Fibroblast of lung (primary cell): ENCODE results near the gene ARMH3. TPM values are rescaled to one million over a fixed set of nuclear protein-coding genes. Genes with fewer than 3 reads are reported as not detected.

Source experiments
- DNase-seq, 2 donors: peaks; one replicate each; pipeline versions ENCODE4 v3.0.0 to v3.0.0-alpha.2; 2010; ENCODE audit warnings: low read depth in 2 of 2
- H2AFZ ChIP-seq: 2 replicates; pipeline ENCODE4 v1.5.1; 2012; ENCODE audit warnings: low read length, control low read depth, inconsistent platforms
- H3K27ac ChIP-seq: 2 replicates; pipeline ENCODE4 v1.5.1; 2011; ENCODE audit warnings: low read length, control low read depth; ENCODE audit not compliant: insufficient read depth
- H3K27me3 ChIP-seq: 2 replicates; pipeline ENCODE4 v1.5.1; 2011; ENCODE audit warnings: mild to moderate bottlenecking, low read length; ENCODE audit not compliant: control insufficient read depth, insufficient read depth
- H3K36me3 ChIP-seq: 2 replicates; pipeline ENCODE4 v1.5.1; 2011; ENCODE audit warnings: low read length; ENCODE audit not compliant: control insufficient read depth, insufficient read depth
- H3K4me1 ChIP-seq: 2 replicates; pipeline ENCODE4 v1.5.1; 2011; ENCODE audit warnings: low read length; ENCODE audit not compliant: control insufficient read depth, insufficient read depth; ENCODE audit errors: extremely low read depth
- H3K4me2 ChIP-seq: 2 replicates; pipeline ENCODE4 v1.5.1; 2011; ENCODE audit warnings: low read length, control low read depth; ENCODE audit not compliant: insufficient read depth; ENCODE audit errors: extremely low read depth
- H3K4me3 ChIP-seq, 4 experiments: fragments of 200-600 bp in 1 of 4; sonication (generic) in 1 of 4; replicated peaks in 1 of 4; 2 replicates each; pipeline ENCODE4 v1.5.1; 2011 to 2016; ENCODE audit warnings: low read length in 4 of 4, low read depth in 3 of 4, mild to moderate bottlenecking in 3 of 4, control low read depth in 2 of 4, inconsistent platforms in 1 of 4, mixed read lengths in 1 of 4; ENCODE audit not compliant: insufficient read depth in 1 of 4; ENCODE audit errors: control extremely low read depth in 1 of 4
- H3K79me2 ChIP-seq: 2 replicates; pipeline ENCODE4 v1.5.1; 2012; ENCODE audit warnings: mild to moderate bottlenecking, low read length, inconsistent platforms; ENCODE audit not compliant: control insufficient read depth, insufficient read depth
- H3K9ac ChIP-seq: 2 replicates; pipeline ENCODE4 v1.5.1; 2011; ENCODE audit warnings: mild to moderate bottlenecking, low read length, control low read depth; ENCODE audit not compliant: insufficient read depth
- H3K9me3 ChIP-seq: 2 replicates; pipeline ENCODE4 v1.5.1; 2012; ENCODE audit warnings: low read depth, low read length; ENCODE audit not compliant: control insufficient read depth, insufficient read depth
- H4K20me1 ChIP-seq: 2 replicates; pipeline ENCODE4 v1.5.1; 2011; ENCODE audit warnings: low read length; ENCODE audit not compliant: control insufficient read depth, insufficient read depth; ENCODE audit errors: extremely low read depth
- CTCF ChIP-seq, 2 donors: IDR thresholded peaks in 1 of 2; conservative IDR thresholded peaks in 1 of 2; 1 replicate in 1 of 2; 2 replicates in 1 of 2; pipeline ENCODE4 v1.5.1; 2011 to 2012; ENCODE audit warnings: low read length in 2 of 2, control low read depth in 1 of 2, inconsistent platforms in 1 of 2, low read depth in 1 of 2, mild to moderate bottlenecking in 1 of 2
- EZH2 ChIP-seq: IDR thresholded peaks from 2 replicates; pipeline ENCODE4 v1.5.1; 2012; ENCODE audit warnings: low read length, control low read depth, mild to moderate bottlenecking; ENCODE audit errors: missing control alignments
- polyA plus RNA-seq, 2 donors: library from polyadenylated mRNA; depleted of rRNA in 1 of 2; stranded (reverse) in 1 of 2; unstranded in 1 of 2; fragments of >200 nt; gene quantifications; 2 replicates each; pipeline ENCODE4 v1.2.1, GENCODE V29; 2011 to 2012; ENCODE audit warnings: missing spikeins in 1 of 2
- total RNA-seq: library from RNA; depleted of rRNA; stranded (reverse); fragments of >200 nt; gene quantifications from 2 replicates; pipeline ENCODE4 v1.2.1, GENCODE V29; 2014

Gene ARMH3
- total and polyA plus RNA-seq, 2 donors (not counting 1 experiment from before 2014, with no cell fraction given): 14.5 to 16.4 TPM

DNA sequence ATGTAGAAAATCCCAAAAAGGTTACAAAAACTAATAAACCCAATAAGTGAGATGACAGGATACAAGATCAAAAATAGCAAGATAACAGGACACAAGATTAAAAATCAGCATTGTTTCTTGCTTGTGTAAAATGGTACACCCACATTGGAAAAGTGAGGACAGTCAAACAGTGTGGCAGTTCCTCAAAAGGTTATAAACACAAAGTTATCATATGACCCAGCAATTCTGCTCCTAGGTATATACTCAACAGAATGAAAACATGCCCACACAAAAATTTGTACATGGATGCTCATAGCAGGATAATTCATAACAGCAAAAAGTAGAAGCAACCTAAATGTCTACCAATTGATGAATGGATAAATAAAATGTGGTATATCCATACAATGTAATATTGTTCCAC lies 105.8 kb downstream of the ARMH3 start:
- Histone ChIP-seq H3K27me3 (no peaks in the 10 kb centered on the region), H3K9ac (no peak overlapping the region), H3K4me3 (no peak overlapping the region), H3K27ac (no peak overlapping the region), H2AFZ (no peak overlapping the region), H3K36me3 (no peaks in the 10 kb centered on the region), H3K79me2 (no peaks in the 10 kb centered on the region), H3K4me2 (no peak overlapping the region), H3K4me1 (no peaks in the 10 kb centered on the region), H3K9me3 (no peaks in the 10 kb centered on the region), H4K20me1 (no peaks in the 10 kb centered on the region)
- DNase-seq: no peak
- TF ChIP-seq EZH2 (no peak), CTCF (conservative IDR thresholded peaks at IDR 0.05 in 1 of 2, IDR thresholded peaks at IDR 0.05 in 1 of 2; ENCODE audit: low read depth in 1 of 2, low read length in 2 of 2) (no peak)

DNA sequence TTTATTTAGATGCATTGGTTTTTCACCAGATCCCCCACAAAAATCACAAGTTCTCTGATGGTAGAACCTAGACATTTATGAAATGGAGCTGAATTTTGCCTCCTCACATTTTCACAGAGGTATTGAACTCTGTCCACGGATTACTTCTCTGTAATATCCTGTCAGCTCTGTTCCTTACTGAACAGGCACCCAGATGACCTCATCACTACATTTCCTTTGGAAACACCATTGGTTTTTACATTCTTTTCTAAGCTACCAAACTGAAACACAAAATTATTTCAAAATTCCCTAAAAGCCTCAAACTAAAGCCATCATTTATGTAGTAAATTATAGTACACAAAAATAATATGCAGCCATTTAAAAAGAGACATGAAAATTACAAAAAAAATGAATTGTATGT lies 114.1 kb downstream of the ARMH3 start:
- H3K9ac ChIP-seq: no peak overlapping the region
- peak overlapping the region; percentile 36 for H3K27ac ChIP-seq
- H2AFZ ChIP-seq: no peak overlapping the region
- no peaks in the 10 kb centered on the region for H3K27me3 ChIP-seq
- H3K36me3 ChIP-seq: no peaks in the 10 kb centered on the region
- no peaks in the 10 kb centered on the region for H4K20me1 ChIP-seq
- H3K9me3 ChIP-seq: no peaks in the 10 kb centered on the region
- TF ChIP-seq CTCF (conservative IDR thresholded peaks at IDR 0.05 in 1 of 2, IDR thresholded peaks at IDR 0.05 in 1 of 2; ENCODE audit: low read depth in 1 of 2, low read length in 2 of 2) (no peak), EZH2 (no peak)
- H3K4me2 ChIP-seq: no peak overlapping the region
- DNase-seq: peak; percentile 58 to 59
- H3K4me3 ChIP-seq: no peak overlapping the region
- H3K79me2 ChIP-seq: no peaks in the 10 kb centered on the region
- peaks cover 40% of the 10 kb centered on the region for H3K4me1 ChIP-seq

DNA sequence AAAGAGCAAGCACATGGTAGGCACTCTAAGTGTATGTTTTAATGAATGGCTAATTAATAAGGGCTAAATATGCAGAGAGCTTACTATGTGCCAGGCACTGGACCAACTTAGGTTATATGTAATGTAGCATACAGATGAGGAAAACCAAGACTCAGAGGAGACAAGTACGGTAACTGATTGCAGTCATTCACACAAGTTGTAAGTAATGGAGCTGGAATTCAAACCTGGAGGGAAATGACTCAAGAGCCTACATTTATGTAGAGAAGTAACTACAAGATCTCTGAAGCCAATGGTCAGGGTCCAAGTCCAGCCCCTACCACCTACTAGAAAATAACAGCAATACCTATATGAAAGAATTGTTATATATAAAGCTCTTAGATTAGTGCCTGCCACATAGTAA lies 115.1 kb downstream of the ARMH3 start:
- Histone ChIP-seq H3K9ac (no peak overlapping the region), H3K27ac (peak overlapping the region; percentile 34), H3K79me2 (no peaks in the 10 kb centered on the region), H3K4me3 (no peak overlapping the region), H3K4me2 (peak overlapping the region; percentile 11), H3K27me3 (no peaks in the 10 kb centered on the region), H2AFZ (no peak overlapping the region), H3K4me1 (peaks cover 40% of the 10 kb centered on the region), H3K36me3 (no peaks in the 10 kb centered on the region), H3K9me3 (no peaks in the 10 kb centered on the region), H4K20me1 (no peaks in the 10 kb centered on the region)
- peak in 1 of 2 donors; percentile 36 for DNase-seq
- TF ChIP-seq CTCF (conservative IDR thresholded peaks at IDR 0.05 in 1 of 2, IDR thresholded peaks at IDR 0.05 in 1 of 2; ENCODE audit: low read depth in 1 of 2, low read length in 2 of 2) (no peak), EZH2 (no peak)
